Measurements from ENCODE around the gene MCM8.
"Not testable (repeated sequence)": the region's sequence is repeated elsewhere in the genome, so short reads cannot be mapped to it uniquely, and the experiment has no call there.

Gene MCM8

DNA sequence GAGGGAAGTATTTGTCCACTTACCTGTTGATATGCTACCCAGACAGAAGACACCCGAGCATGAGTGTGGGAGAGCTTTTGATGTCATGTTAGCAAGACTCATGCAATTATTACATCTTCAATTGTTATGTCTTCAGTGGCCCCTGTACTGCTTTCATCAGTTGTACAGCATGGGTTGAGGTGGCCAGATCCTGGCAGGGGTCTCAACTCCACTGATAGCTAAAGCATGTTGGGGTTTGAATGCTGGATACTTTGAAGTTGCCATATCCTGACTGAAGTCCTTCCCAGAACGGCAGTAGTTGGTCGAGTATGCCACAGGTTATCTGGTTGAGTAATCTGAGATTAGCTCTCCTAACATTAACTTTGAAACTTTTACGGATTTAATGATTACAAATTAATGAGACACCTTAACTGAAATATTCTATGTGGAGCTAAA is 56.7 kb downstream of the MCM8 start:
- DNase-seq: no peak

DNA sequence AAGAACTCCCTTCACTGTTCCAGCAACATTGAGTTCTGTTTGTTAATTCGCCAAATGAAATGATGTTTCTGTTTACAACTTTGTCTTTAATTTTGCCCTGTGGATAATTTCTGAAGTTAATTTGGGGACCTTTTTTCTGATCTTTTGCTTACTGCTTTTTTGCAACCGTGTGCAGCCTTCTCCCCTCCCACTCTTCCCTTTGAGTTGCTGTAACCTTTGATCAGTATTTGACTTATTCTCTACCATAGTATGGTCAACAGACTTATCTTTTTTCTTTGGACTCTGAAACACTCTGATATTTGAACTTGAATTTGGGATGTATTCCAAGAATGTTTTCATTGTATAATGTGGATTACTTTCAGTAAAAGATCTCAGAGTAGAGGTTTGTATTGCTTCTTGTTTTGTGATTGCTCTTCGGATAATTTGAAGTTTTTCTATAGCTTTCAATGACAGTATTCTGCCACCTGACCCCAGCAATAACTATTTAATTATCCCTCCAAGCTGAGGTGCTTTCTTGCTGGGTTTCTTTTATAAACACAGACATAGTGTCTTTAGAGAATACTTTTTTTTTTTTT is 57.2 kb downstream of the MCM8 start:
- DNase-seq: no peak

DNA sequence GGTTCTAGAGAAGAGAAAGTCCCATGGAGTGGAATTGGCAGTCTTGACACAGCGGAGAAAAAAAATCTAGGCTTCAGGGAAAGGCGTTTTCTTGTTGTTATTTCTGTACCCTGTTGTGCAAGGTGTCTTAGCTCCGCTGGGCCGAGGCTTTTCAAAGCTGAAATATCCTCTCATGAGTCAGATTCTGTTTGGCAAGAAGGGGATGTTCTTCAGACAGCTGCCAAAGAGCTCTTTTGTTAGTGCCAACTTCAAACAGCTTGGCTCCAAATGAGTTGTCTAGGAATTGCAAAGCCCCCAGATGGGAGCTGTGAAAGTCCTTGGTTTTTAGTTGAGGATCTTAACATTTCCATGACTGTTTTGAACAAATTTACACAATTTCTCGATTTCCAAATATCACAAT is 57.8 kb downstream of the MCM8 start:
- no peak for DNase-seq

DNA sequence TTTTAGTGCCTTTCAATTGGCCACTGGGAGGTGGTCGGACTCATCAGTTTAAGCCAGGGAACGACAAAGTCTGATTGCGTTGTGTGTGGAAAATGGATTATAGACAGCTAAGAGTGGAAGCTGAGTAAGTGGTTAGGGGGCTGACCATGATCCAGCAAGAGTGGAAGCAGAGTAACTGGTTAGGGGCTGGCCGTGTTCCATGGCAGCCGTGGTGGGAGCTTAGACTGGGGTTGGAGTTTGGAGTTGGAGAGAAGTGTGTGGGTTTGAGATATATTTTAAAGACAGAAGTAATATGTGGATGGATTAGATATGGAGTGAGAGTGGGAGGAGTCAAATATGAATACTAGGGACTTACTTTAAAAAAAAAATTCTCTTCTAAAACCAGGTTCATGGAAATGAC is 61.7 kb downstream of the MCM8 start:
- DNase-seq: no peak

DNA sequence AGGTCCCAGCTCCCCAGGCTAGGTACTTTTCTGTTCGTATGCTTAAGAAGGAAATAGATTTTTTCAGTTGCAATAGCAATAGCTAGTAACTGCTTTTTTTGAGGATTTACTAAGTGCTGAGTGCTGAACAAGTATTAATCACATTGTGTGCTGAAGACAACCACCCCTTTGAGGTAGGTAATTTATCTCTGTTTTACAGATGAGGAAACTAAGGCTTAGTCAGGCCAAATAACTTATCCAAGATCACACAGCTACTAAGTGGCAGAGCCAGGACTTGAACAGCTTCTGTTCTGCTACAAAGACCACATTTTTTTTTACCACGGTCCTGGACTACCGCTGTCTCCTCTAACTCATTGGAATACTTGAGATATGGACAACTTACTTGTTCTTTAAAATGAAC is 63.6 kb downstream of the MCM8 start:
- no peak for DNase-seq

DNA sequence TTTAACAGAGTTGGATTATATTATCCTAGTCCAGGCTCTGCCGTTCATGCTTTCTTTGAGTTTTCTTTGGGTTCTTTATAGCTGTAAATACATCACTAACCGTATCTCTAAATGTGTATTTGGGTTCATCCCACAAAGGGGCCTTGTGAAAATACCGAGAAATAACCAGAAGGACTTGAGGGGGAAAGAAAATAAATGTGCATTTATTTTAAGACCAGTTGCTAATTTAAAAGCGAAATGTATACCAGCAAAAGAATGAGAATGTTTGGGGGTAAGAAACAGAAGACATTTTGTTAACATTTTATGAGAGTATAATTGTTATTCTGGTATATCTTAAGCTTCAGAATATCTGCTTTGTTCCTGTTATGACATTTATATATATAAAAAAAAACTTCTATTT is 64.5 kb downstream of the MCM8 start:
- DNase-seq: no peak

DNA sequence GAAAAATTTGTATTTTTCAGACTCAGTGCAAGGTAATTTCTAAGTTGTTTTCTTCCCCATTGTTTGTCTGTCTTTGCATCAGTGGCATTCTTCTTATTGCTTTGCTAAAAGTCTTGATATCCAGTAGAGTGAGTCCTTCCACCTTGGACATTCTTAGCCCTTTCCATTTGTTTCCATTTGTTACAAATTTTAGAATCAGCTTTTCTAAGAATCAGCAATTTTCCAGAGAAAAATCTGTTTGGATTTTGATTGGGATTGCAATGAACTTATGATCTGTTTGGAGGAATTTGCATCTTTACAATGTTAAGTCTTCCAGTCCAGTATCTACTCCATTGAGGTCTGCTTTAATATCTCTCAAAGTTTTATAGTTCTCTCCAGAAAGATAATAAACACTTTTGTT is 67.0 kb downstream of the MCM8 start:
- no peak for DNase-seq

DNA sequence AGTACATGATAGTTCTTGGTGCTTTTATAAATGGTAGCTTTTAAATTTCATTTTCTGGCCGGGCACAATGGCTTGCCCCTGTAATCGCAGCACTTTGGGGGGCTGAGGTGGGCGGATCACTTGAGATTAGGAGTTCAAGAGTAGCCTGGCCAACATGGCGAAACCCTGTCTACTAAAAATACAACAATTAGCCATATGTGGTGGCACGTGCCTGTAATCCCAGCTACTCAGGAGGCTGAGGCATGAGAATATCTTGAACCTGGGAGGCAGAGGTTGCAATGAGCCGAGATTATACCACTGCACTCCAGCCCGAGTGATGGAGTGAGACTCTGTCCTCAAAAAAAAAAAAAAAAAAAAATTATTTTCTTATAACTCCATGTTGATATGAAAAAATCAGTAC is 67.4 kb downstream of the MCM8 start:
- DNase-seq: no peak

DNA sequence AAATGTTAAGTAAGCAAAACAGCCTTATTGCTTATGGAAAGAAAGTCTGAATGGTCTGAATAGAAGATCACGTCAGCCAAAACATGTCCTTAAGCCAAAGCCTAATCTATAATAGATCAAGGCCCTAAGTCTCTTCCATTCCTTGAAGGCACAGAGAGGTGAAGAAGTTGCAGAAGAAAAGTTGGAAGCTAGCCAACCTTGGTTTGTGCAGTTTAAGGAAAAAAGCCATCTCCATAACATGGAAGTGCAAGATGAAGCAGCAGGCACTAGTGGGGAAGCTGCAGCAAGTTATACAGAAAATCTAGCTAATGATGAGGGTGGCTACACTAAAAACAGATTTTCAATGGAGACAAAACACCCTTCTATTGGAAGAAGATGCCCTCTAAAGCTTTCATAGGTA is 74.3 kb downstream of the MCM8 start:
- DNase-seq: no peak

DNA sequence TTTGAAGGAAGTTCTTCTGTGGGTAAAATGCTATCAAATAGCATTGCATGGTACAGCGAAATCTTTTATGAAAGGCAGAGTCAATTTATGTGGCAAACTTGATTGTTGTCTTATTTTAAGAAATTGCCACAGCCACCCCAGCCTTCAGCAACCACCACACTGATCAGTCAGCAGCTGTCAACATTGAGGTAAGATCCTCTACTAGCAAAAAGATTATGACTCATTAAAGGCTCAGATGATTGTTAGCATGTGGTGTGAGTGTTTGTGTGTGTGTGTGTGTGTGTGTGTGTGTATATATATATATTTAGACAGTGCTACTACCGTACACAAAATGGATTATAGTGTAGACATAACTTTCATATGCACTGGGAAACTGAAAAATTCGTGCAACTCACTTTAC is 75.6 kb downstream of the MCM8 start:
- no peak for DNase-seq

DNA sequence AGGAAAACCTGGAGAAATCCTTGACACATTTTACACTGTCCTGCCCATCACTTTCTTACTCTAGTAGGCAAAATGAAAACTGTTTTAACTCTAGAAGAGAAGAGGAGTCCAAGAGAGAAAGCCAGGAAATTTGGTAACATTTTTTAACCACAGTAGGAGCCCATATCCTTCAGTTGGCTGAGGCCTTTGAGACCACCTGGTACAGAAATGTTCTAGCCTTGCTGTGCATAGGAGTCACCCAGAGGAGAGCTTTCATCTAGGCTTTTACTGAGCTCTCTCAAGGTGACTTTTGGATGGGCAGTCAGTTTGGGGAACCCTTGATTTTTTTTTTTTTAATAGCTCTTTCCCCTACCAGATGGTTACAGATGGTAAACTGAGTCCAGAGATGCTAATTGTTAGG is 78.4 kb downstream of the MCM8 start:
- DNase-seq: no peak

DNA sequence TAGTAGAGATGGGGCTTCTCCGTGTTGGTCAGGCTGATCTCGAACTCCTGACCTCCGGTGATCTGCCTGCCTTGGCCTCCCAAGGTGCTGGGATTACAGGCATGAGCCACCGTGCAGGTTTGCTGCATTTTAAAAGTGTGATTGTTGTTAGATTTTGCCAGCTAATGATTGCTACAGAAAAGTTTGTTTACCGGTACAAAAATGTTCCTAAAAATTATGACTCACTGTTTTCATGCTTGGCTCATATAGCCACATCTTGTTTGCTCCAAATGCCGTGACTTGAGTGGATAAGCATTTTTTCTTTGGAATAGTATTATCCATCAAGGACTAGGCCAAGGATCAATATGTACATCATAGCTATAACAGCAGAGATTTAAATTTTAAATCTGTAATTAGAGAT is 79.1 kb downstream of the MCM8 start:
- no peak for DNase-seq

DNA sequence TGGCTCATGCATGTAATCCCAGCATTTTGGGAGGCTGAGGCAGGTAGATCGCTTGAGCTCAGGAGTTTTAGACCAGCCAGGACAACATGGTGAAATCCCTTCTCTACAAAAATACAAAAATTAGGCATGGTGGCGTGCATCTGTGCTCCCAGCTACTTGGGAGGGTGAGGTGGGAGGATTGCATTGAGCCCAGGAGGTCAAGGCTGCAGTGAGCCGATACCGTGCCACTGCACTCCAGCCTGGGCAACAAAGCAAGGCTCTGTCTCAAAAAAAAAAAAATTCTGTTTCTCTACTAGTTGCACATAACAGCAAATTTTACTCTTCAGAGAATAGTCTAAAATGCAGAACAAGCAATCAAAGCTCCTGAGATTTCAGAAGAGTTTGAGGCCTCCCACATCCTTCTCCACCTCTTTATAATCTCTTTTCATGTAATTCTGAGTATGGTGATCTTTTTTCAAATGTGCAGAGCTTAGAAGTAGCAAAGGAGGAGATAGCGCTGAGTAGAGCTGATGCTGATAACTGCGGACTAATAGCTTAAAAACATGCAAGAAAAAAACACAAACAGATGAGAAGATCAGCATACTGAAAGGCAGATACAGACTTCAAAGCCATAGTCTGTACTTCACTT is 80.1 kb downstream of the MCM8 start:
- no peak for DNase-seq

DNA sequence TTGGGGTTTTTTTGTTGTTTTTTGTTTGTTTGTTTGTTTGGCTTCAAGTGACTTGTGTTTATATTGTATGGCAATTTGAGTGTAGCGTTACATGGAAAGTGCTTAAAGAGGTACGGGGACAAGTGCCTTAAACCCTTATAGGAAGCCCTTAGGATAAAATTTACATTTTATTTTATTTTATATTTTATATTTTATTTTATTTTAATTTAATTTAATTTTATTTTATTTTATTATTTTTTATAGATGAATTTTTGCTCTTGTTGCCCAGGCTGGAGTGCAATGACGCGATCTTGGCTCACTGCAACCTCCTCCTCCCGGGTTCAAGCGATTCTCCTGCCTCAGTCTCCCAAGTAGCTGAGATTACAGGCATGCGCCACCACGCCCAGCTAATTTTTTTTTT is 82.5 kb downstream of the MCM8 start:
- DNase-seq: not testable (repeated sequence)

DNA sequence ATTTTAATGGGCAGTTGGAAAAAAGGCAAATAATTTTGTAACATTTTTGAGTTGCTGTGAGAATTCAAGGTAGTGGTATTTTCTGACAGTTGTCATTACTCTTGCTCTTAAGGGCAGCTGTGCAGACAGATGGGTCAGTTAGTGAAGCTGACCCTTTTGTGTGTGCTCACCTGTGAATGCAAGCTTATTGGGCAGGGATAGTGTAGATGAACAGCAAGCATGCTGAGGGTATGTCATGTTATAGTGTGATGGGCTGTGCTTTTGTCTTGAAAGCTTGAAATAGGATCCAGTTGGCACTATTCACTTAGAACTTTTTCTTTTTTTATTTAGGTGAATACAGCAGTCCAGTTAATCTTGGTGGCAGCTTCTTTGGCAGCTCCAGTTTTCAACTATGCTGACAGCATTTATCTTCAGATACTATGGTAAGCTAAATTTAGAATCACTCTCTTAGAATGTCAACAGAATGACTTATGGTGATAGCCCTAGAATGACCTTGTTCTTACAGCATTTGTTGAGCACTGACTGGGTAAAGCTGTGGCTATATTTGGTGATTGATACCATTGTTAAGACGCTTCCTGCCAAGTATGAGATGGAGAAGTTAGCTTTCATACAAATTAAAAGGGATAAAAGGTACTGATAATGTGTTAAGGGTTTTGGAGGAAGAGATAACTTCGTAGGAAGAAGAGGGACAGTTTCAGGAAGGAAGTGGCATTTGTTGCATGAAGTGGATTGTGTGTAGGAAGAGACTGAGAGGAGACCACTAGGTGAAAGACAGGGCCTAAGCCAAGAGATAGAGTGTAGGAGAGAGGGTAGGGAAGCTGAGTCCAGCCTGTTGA is 83.9 kb downstream of the MCM8 start:
- no peak for DNase-seq

DNA sequence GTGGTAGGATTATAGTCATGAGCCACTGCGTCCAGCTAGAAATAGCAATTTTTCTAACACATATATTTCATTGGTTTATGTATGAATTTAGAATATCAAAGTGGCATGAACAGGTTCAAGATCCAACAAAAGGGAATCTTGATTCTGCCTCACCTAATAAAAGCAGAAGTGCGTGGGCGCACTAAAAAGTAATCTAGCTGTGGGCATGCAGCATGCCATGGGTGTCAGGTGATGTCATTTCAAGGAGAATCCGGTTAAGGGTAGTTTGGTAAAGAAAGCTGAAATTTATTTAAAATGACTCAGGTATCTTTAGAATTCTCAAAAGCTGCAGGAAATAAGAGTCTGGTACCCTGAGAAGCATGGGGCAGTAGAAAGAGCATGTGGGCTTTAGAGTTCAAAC is 85.8 kb downstream of the MCM8 start:
- DNase-seq: no peak

DNA sequence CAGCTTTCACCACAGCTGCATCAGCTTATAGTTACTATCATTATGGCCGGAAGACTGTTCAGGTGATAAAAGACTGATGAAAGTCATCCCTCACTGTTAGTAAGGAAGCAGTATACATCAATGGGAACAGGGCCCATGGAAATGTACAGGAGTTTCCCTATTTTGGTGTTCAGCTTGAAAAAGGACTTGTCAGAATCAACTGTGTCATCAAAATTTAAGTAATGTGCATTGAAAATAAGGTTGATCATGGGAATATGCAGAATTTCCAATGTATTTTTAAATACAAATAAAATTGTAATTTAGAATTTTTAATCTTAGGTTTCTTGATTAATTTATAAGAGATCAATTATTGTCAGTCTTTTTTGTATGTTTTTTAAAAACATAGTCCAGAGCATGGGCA is 86.6 kb downstream of the MCM8 start:
- DNase-seq: no peak

DNA sequence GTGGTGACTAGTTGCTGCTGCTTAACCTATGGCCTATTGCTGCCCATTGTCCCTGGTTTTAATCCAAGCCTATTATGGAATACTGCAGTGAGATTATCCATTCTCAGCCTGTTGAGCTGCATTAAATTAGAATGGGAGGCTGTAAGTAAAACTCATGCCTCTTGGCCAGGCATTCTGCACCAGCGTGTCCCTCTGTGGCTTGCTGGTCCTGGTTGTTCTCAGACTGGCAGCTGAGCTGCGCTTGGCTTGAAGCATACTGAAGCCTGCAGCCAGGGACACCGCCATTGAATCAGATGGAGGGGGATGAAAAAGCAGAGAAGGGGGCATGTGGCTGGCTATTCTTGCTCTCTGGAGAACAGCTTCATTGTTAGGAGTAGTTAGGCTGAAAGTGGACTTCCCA is 87.8 kb downstream of the MCM8 start:
- no peak for DNase-seq

DNA sequence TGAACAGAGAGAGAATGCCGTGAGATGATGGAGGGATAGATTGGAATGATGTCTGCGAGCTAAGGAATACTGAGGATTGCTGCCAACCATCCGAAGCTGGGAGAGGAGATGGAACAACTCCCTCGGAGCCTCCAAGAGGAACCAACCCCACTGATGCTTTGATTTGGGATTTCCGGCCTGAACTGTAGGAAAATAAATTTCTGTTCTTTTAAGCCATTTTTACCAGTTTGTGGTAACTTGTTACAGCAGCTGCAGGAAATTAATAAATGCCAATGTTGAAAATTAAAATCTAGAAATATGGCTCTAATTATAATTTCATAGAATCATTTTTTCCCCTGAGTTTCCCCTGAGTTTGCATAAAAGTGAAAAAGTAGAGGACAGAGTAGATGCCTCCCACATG is 89.3 kb downstream of the MCM8 start:
- DNase-seq: no peak

DNA sequence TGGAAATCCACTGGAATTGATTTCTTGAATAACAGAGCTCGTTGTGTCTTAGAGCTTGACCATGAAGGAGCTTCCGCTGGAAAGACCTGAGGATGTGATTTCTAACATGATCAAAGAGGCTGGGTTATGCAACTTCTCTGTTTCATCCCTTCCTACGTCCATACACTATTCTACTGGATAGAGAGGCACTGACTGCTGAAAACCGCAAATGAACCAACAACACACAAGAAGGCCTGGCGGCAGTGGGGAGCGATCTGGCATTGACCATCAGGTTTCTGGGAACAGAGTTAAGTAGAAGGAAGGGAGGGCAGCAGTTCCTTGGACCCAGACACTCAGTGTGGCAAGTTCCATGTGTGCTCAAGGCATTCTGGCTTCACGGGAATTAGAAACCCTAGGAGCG is 90.1 kb downstream of the MCM8 start:
- no peak for DNase-seq

DNA sequence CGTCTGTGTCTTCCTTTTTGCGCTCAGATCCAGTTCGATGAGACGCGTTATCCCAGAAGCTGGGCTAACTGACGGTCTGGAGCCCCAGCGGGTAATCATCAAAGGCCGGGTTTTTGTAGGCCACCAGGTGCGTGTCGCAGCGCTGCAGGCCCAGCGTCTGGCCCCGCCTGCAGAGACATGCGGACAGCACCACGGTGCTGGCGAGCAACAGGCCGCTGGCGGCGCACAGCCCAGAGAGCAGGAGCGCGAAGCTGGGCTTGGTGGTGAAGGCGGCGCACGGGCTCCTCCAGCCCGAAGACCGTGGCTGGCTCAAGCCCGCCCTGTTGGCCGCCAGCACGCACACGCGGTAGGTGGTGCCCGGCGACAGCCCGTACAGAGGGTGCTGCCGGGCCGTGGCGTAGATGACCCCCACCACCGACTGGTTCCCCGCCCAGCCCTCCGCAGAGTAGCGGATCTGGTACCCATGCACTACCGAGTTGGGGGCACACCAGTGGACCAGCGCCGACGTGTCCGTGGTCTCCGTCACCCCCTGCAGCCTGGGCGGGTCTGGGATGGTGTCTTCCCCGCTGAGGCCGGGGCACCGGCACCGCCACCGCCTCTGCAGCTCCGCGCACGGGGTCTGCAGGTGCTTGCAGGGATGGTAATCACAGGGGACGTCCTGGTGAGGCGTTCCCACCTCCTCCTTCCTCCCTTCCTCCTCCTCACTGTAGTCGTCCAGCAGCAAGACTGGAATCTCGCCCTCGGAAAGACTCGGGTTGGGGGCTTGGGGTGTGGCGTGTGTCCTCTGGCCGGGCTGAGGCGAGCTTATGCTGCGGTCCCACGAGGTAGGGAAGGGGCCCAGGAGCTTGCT is 90.7 kb downstream of the MCM8 start:
- DNase-seq: no peak

DNA sequence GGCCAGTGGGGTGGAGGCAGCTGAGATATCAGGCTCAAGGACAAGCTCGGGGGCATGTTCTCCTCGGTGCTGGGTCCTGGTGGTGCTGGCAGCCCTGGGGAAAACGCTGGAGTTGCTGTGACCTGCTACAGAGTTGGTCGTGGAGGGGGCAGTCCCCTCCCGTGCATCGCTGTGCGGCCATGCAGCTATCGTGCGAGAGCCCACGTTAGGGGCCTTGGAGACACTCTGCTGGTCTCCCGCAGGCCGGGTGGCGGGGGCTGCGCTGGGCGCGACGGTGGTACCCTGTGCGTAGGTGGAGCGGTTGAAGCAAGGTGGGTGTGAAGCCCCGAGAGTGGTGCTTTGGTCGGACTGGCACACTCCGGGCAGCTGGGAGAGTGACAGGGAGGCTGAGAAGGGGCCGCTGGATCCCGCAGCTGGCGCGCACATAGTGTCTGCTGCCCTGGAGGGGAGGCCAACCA is 91.4 kb downstream of the MCM8 start:
- no peak for DNase-seq

DNA sequence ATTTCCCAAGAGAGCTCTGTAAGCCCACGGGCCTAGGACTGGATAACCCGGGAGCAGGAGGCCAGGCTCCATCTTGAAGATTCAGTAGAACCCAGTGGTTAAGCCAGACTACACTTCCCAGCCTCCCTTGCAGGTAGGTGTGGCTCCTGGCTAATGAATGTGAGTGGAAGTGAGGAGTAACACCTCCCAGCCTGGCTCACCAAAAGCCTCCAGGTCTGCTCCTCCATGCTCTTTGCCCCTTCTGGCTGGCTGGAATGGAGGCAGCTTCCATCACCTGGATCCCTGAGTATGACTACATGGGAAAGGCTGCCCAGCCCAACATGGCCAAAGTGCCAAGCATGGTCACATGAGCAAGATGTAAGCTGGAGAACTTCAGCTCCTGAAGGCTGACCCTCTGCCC is 93.7 kb downstream of the MCM8 start:
- no peak for DNase-seq

All from NCI-H2029 treated with DMSO at 0.1 percent for 48 hours (cell line).